Measurements from ENCODE around the gene EFNA5. TPM values are rescaled to one million over a fixed set of nuclear protein-coding genes. Genes with fewer than 3 reads are reported as not detected.

The EFNA5 gene
- total and polyA plus RNA-seq, 2 donors = 1.7 to 3.6 TPM

DNA sequence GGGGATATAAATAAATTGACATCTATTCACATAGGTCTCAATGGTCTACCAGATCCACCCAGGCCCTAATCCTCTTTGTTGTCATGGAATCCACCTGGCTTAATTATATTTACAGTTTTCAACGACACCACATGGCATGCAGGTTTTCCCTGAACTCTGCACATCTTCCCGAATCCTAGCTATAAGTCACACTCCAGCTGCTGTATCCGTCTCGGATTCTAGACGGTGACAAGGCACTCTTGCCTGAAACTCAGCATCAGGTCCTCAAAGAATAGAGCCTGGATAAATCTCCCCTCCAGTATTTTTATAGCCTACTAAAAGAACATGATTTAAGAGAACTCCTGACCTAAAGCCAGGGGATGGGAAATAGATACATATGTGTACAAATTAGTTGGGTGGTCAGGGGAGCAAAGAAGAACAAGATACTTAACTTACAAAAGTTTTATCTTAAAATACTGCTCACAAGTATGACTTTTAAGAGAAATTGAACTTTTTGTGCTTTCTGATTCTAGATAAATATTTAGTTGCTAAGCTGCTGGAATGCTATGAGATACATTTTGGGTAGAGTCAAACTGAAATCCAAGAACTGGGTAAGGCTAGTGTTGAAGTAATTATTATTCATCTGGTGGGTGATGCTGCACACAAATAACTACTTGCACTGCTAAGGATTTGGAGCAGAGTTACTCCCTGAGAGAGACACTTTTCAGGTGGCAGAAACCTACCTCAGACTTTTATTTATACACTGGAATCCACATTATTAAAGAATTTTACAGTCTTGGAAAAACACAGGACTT, 187.3 kb downstream of the EFNA5 start:
- Histone ChIP-seq H3K36me3 (ENCODE audit: control insufficient read depth in 2 of 2, insufficient read depth in 2 of 2, low read length in 1 of 2) (no peaks in the 10 kb centered on the region), H3K27ac (ENCODE audit: low read depth in 1 of 2, low read length in 1 of 2) (no peak overlapping the region), H3K27me3 (ENCODE audit: control insufficient read depth in 2 of 2, insufficient read depth in 1 of 2, low read length in 1 of 2) (no peaks in the 10 kb centered on the region), H3K4me3 (ENCODE audit: low read length in 2 of 2) (no peak overlapping the region), H3K9me3 (ENCODE audit: control insufficient read depth in 2 of 2, insufficient read depth in 1 of 2, low read length in 1 of 2) (no peaks in the 10 kb centered on the region), H3K4me1 (ENCODE audit: control insufficient read depth in 2 of 2, insufficient read depth in 2 of 2, low read length in 2 of 2) (peaks cover 0 to 9% of the 10 kb centered on the region in 2 donors)
- 93% methylated on average over 5 of the region's 5 CpGs for WGBS
- no peak for DNase-seq (ENCODE audit: low read depth in 6 of 9, low spot score in 9 of 9)

DNA sequence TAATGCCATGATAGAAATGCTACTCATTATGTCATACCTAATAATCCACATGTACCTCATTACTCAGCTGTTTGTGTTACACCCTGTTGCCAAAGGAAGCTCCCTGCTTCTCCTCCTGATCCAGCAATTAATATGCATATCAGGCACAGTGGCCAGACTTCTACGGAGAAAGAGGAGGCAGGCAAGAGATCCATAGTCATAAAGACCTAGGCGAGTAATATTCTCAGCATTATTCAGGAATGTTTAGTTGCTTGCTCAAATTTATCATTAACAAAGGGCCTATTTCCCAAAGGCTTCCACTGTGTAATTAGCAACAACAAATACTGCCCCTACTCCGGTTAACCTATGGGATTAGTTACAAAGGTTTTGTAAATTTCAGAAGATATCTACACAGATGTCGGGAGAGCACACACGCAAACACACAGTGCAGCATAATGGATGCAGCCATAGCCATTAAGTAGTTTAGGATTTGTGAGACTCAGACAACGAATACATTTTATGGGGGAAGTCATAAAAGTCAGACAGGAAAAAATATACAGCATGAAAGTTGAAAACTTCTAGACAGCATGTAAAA, 192.6 kb downstream of the EFNA5 start:
- H3K4me3 ChIP-seq (ENCODE audit: low read length in 2 of 2) = no peak overlapping the region
- no peaks in the 10 kb centered on the region for H3K4me1 ChIP-seq (ENCODE audit: control insufficient read depth in 2 of 2, insufficient read depth in 2 of 2, low read length in 2 of 2)
- H3K36me3 ChIP-seq (ENCODE audit: control insufficient read depth in 2 of 2, insufficient read depth in 2 of 2, low read length in 1 of 2) = no peaks in the 10 kb centered on the region
- no peak overlapping the region for H3K27ac ChIP-seq (ENCODE audit: low read depth in 1 of 2, low read length in 1 of 2)
- WGBS = 91% methylated on average over 6 of the region's 6 CpGs
- H3K27me3 ChIP-seq (ENCODE audit: control insufficient read depth in 2 of 2, insufficient read depth in 1 of 2, low read length in 1 of 2) = no peaks in the 10 kb centered on the region
- H3K9me3 ChIP-seq (ENCODE audit: control insufficient read depth in 2 of 2, insufficient read depth in 1 of 2, low read length in 1 of 2) = no peaks in the 10 kb centered on the region
- DNase-seq (ENCODE audit: low read depth in 6 of 9, low spot score in 9 of 9) = no peak

DNA sequence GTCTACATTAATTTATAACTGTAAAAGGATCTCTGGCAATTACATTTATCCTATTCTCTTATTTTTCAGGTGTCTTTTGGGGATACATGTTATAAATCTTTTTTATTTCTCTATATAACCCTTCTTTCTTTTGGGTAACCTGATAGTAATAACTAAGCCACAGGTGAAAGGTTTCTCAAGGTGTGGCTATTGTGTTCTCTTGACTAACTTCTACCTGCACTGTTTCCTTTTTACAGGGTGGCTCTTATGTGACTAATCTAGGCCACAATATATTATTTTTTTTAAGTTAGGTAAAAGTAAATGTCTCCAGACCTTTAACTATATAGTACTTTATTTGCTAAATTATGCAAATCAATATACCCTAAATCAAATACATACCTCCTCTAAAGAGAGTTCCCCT, 193.2 kb downstream of the EFNA5 start:
- no peak for DNase-seq (ENCODE audit: low read depth in 6 of 9, low spot score in 9 of 9)
- no peaks in the 10 kb centered on the region for H3K36me3 ChIP-seq (ENCODE audit: control insufficient read depth in 2 of 2, insufficient read depth in 2 of 2, low read length in 1 of 2)
- no peaks in the 10 kb centered on the region for H3K27me3 ChIP-seq (ENCODE audit: control insufficient read depth in 2 of 2, insufficient read depth in 1 of 2, low read length in 1 of 2)
- H3K4me3 ChIP-seq (ENCODE audit: low read length in 2 of 2) = no peak overlapping the region
- H3K27ac ChIP-seq (ENCODE audit: low read depth in 1 of 2, low read length in 1 of 2) = no peak overlapping the region
- no peaks in the 10 kb centered on the region for H3K9me3 ChIP-seq (ENCODE audit: control insufficient read depth in 2 of 2, insufficient read depth in 1 of 2, low read length in 1 of 2)
- H3K4me1 ChIP-seq (ENCODE audit: control insufficient read depth in 2 of 2, insufficient read depth in 2 of 2, low read length in 2 of 2) = no peaks in the 10 kb centered on the region

- H3K9me3 ChIP-seq (ENCODE audit: control insufficient read depth in 2 of 2, insufficient read depth in 1 of 2, low read length in 1 of 2) = no peaks in the 10 kb centered on the region
- no peaks in the 10 kb centered on the region for H3K36me3 ChIP-seq (ENCODE audit: control insufficient read depth in 2 of 2, insufficient read depth in 2 of 2, low read length in 1 of 2)
- WGBS = 63% methylated on average over 1 of the region's 1 CpG
- H3K4me1 ChIP-seq (ENCODE audit: control insufficient read depth in 2 of 2, insufficient read depth in 2 of 2, low read length in 2 of 2) = no peaks in the 10 kb centered on the region
- H3K27me3 ChIP-seq (ENCODE audit: control insufficient read depth in 2 of 2, insufficient read depth in 1 of 2, low read length in 1 of 2) = no peaks in the 10 kb centered on the region
- no peak overlapping the region for H3K27ac ChIP-seq (ENCODE audit: low read depth in 1 of 2, low read length in 1 of 2)
- no peak overlapping the region for H3K4me3 ChIP-seq (ENCODE audit: low read length in 2 of 2)
- DNase-seq (ENCODE audit: low read depth in 6 of 9, low spot score in 9 of 9) = peak in 1 of 9 donors; percentile 29
These were observed 194.0 kb downstream of the EFNA5 start for GRCh38 chr5:107476783-107477182.

DNA sequence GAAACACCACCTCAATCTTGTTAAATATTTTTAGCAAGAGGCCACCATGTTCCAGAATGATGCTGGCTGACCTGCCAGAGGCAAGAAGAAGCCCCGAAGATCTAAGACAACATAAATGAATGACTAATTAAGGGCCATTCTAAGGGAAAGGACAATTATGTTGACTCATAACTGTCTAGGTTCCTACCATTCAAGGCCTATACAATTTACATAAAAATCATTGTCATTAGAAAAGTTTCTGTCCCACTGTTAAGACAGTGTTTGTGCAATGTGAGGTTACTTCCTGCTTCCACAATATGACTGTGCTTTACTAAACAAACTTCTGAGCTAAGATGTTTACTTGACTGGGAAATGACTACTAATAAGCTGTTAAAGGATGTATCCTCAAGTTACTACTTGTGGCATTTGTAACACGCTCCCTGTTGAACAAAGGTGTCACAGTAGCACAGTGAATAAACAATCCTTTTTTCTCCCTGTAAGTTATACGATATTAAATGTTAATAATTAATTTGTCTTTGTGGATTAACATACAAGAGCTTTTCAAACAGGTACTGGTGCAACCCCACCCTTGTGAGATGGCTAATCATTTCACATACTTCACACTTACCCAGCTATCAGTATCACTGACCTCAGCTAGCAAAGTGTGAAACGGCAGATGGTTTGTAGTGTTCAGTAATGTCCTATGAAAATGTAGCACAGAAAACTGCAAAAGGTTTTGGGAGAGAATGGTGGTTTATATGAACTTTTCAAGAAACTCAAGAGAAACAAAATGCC, 195.8 kb downstream of the EFNA5 start:
- WGBS = 93% methylated on average over 4 of the region's 4 CpGs
- DNase-seq (ENCODE audit: low read depth in 6 of 9, low spot score in 9 of 9) = no peak
- H3K27ac ChIP-seq (ENCODE audit: low read depth in 1 of 2, low read length in 1 of 2) = no peak overlapping the region

DNA sequence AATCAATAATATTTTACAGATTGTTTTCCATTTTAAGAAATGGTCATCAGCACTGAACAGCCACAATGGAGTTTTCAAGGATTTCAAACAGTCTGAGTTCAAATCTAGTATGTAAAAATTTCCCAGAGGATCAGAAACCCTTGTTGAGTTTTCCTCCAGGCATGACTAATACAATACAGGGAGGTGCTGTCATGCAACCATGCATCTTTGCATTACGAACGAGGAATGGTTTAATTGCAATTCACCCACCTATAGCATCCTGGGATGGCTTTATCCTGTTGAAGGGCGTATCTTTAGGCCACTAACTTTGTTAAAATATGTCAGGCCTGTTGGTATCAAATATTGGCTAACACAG, 196.4 kb downstream of the EFNA5 start:
- H3K9me3 ChIP-seq (ENCODE audit: control insufficient read depth in 2 of 2, insufficient read depth in 1 of 2, low read length in 1 of 2) = no peaks in the 10 kb centered on the region
- no peaks in the 10 kb centered on the region for H3K36me3 ChIP-seq (ENCODE audit: control insufficient read depth in 2 of 2, insufficient read depth in 2 of 2, low read length in 1 of 2)
- no peak for DNase-seq (ENCODE audit: low read depth in 6 of 9, low spot score in 9 of 9)
- no peak overlapping the region for H3K4me3 ChIP-seq (ENCODE audit: low read length in 2 of 2)
- H3K27ac ChIP-seq (ENCODE audit: low read depth in 1 of 2, low read length in 1 of 2) = no peak overlapping the region
- peaks cover 0 to 1% of the 10 kb centered on the region in 2 donors for H3K4me1 ChIP-seq (ENCODE audit: control insufficient read depth in 2 of 2, insufficient read depth in 2 of 2, low read length in 2 of 2)
- no peaks in the 10 kb centered on the region for H3K27me3 ChIP-seq (ENCODE audit: control insufficient read depth in 2 of 2, insufficient read depth in 1 of 2, low read length in 1 of 2)
- 97% methylated on average over 3 of the region's 3 CpGs for WGBS

More for the DNA sequence above, 195.8 kb downstream of the EFNA5 start:
- H3K4me1 ChIP-seq (ENCODE audit: control insufficient read depth in 2 of 2, insufficient read depth in 2 of 2, low read length in 2 of 2) = no peaks in the 10 kb centered on the region
- H3K9me3 ChIP-seq (ENCODE audit: control insufficient read depth in 2 of 2, insufficient read depth in 1 of 2, low read length in 1 of 2) = no peaks in the 10 kb centered on the region
- no peaks in the 10 kb centered on the region for H3K36me3 ChIP-seq (ENCODE audit: control insufficient read depth in 2 of 2, insufficient read depth in 2 of 2, low read length in 1 of 2)
- H3K27me3 ChIP-seq (ENCODE audit: control insufficient read depth in 2 of 2, insufficient read depth in 1 of 2, low read length in 1 of 2) = no peaks in the 10 kb centered on the region
- no peak overlapping the region for H3K4me3 ChIP-seq (ENCODE audit: low read length in 2 of 2)

GRCh38 chr5:107472620-107473064, 198.1 kb downstream of the EFNA5 start:
- H3K9me3 ChIP-seq (ENCODE audit: control insufficient read depth in 2 of 2, insufficient read depth in 1 of 2, low read length in 1 of 2) = no peaks in the 10 kb centered on the region
- H3K4me1 ChIP-seq (ENCODE audit: control insufficient read depth in 2 of 2, insufficient read depth in 2 of 2, low read length in 2 of 2) = peaks cover 0 to 3% of the 10 kb centered on the region in 2 donors
- H3K4me3 ChIP-seq (ENCODE audit: low read length in 2 of 2) = no peak overlapping the region
- 85% methylated on average over 2 of the region's 2 CpGs for WGBS
- no peaks in the 10 kb centered on the region for H3K36me3 ChIP-seq (ENCODE audit: control insufficient read depth in 2 of 2, insufficient read depth in 2 of 2, low read length in 1 of 2)
- no peak overlapping the region for H3K27ac ChIP-seq (ENCODE audit: low read depth in 1 of 2, low read length in 1 of 2)
- no peaks in the 10 kb centered on the region for H3K27me3 ChIP-seq (ENCODE audit: control insufficient read depth in 2 of 2, insufficient read depth in 1 of 2, low read length in 1 of 2)
- no peak for DNase-seq (ENCODE audit: low read depth in 6 of 9, low spot score in 9 of 9)

- H3K27ac ChIP-seq (ENCODE audit: low read depth in 1 of 2, low read length in 1 of 2) = no peak overlapping the region
These were observed 200.5 kb downstream of the EFNA5 start for GRCh38 chr5:107470295-107470582.

More at GRCh38 chr5:107470295-107470582, 200.5 kb downstream of the EFNA5 start:
- Histone ChIP-seq H3K4me3 (ENCODE audit: low read length in 2 of 2) (no peak overlapping the region), H3K27me3 (ENCODE audit: control insufficient read depth in 2 of 2, insufficient read depth in 1 of 2, low read length in 1 of 2) (no peaks in the 10 kb centered on the region), H3K4me1 (ENCODE audit: control insufficient read depth in 2 of 2, insufficient read depth in 2 of 2, low read length in 2 of 2) (peaks cover 0 to 3% of the 10 kb centered on the region in 2 donors), H3K9me3 (ENCODE audit: control insufficient read depth in 2 of 2, insufficient read depth in 1 of 2, low read length in 1 of 2) (no peaks in the 10 kb centered on the region), H3K36me3 (ENCODE audit: control insufficient read depth in 2 of 2, insufficient read depth in 2 of 2, low read length in 1 of 2) (no peaks in the 10 kb centered on the region)
- DNase-seq (ENCODE audit: low read depth in 6 of 9, low spot score in 9 of 9) = no peak
- 96% methylated on average over 1 of the region's 1 CpG for WGBS
